NB4 (cell line): Measurements from ENCODE around the gene FMOD.

Source experiments
- CTCF ChIP-seq: IDR thresholded peaks from one replicate; pipeline ENCODE4 v1.5.1; 2012; ENCODE audit warnings: low read depth, low read length
- POLR2A ChIP-seq: IDR thresholded peaks from 2 replicates; pipeline ENCODE4 v1.6.1; 2011; ENCODE audit warnings: mild to moderate bottlenecking; ENCODE audit not compliant: insufficient read length; ENCODE audit errors: extremely low read depth

GRCh38 chr1:203296460-203297073, 54.4 kb downstream of the FMOD start:
- TF ChIP-seq POLR2A, result no peak
- no peak for TF ChIP-seq CTCF
